HepG2 (cell line): ENCODE data around the gene SLC17A3. TPM values are rescaled to one million over a fixed set of nuclear protein-coding genes. Genes with fewer than 3 reads are reported as not detected.

Source experiments
- ELF1 ChIP-seq: sonication (generic); formaldehyde crosslinking; IDR thresholded peaks from 2 replicates; pipeline ENCODE4 v1.4.0; 2020; ENCODE audit warnings: missing genetic modification reagents
- EP300 ChIP-seq, 3 experiments: sonication (generic) in 1 of 3; formaldehyde crosslinking in 1 of 3; IDR thresholded peaks; 2 replicates each; pipeline versions ENCODE4 v1.5.1 to v1.6.1; 2011 to 2020; ENCODE audit warnings: low read depth in 2 of 3, low read length in 2 of 3, borderline replicate concordance in 1 of 3, improper control_type of control experiment in 1 of 3, mild to moderate bottlenecking in 1 of 3, missing genetic modification reagents in 1 of 3, moderate library complexity in 1 of 3
- FOSL2 ChIP-seq: sonication (generic); formaldehyde crosslinking; IDR thresholded peaks from 2 replicates; pipeline ENCODE4 v1.4.0; 2020; ENCODE audit warnings: missing genetic modification reagents
- FOXK2 ChIP-seq: fragments of 450-650 bp; IDR thresholded peaks from 2 replicates; pipeline ENCODE4 v1.6.1; 2016
- HIC2 ChIP-seq: sonication (generic); formaldehyde crosslinking; IDR thresholded peaks from 2 replicates; pipeline ENCODE4 v1.9.0; 2022; ENCODE audit warnings: low read depth, missing genetic modification reagents
- HNF4A ChIP-seq: sonication (generic); formaldehyde crosslinking; IDR thresholded peaks from 2 replicates; pipeline ENCODE4 v1.4.0; 2020; ENCODE audit warnings: missing genetic modification reagents
- HNRNPL ChIP-seq: fragments of 200-400 bp; formaldehyde crosslinking; IDR thresholded peaks from 2 replicates; pipeline ENCODE4 v1.6.1; 2017; ENCODE audit warnings: mild to moderate bottlenecking, low read depth, low read length
- MNT ChIP-seq: fragments of 450-650 bp; IDR thresholded peaks from 2 replicates; pipeline ENCODE4 v1.6.1; 2016
- MYPOP ChIP-seq: sonication (generic); formaldehyde crosslinking; IDR thresholded peaks from 2 replicates; pipeline ENCODE4 v1.8.1; 2023; ENCODE audit warnings: mild to moderate bottlenecking, moderate library complexity, missing genetic modification reagents
- NR2F2 ChIP-seq: IDR thresholded peaks from 2 replicates; pipeline ENCODE4 v1.6.1; 2012; ENCODE audit warnings: low read depth, inconsistent platforms, borderline replicate concordance
- NR2F6 ChIP-seq, 2 experiments: IDR thresholded peaks; 2 replicates each; pipeline ENCODE4 v1.6.1; 2016; ENCODE audit warnings: antibody characterized with exemption in 1 of 2, mild to moderate bottlenecking in 1 of 2
- PLRG1 ChIP-seq: fragments of 450-650 bp; conservative IDR thresholded peaks from 2 replicates; pipeline ENCODE4 v1.6.1; 2016
- PTBP1 ChIP-seq: fragments of 200-400 bp; formaldehyde crosslinking; IDR thresholded peaks from 2 replicates; pipeline ENCODE4 v1.6.1; 2018; ENCODE audit warnings: low read length, low read depth; ENCODE audit not compliant: poor library complexity, severe bottlenecking
- TAF15 ChIP-seq: fragments of 200-400 bp; formaldehyde crosslinking; IDR thresholded peaks from one replicate; pipeline ENCODE4 v1.6.1; 2018; ENCODE audit warnings: mild to moderate bottlenecking, low read depth, low read length; ENCODE audit not compliant: poor library complexity, severe bottlenecking
- TMF1 ChIP-seq: sonication (generic); formaldehyde crosslinking; IDR thresholded peaks from 2 replicates; pipeline ENCODE4 v1.8.1; 2022; ENCODE audit warnings: low read depth, missing genetic modification reagents
- ZFP36L1 ChIP-seq: sonication (generic); formaldehyde crosslinking; IDR thresholded peaks from 2 replicates; pipeline ENCODE4 v1.8.0; 2022; ENCODE audit warnings: mild to moderate bottlenecking, missing genetic modification reagents, moderate library complexity
- ZFP62 ChIP-seq: sonication (generic); formaldehyde crosslinking; IDR thresholded peaks from 2 replicates; pipeline ENCODE4 v1.4.0; 2020; ENCODE audit warnings: missing genetic modification reagents
- ZNF205 ChIP-seq: IDR thresholded peaks from 2 replicates; pipeline ENCODE4 v1.6.1; 2018; ENCODE audit warnings: missing biosample characterization, missing genetic modification reagents
- ZNF746 ChIP-seq: sonication (generic); formaldehyde crosslinking; IDR thresholded peaks from 2 replicates; pipeline ENCODE4 v1.8.0; 2022; ENCODE audit warnings: mild to moderate bottlenecking, missing genetic modification reagents
- ZSCAN29 ChIP-seq: sonication (generic); formaldehyde crosslinking; conservative IDR thresholded peaks from 2 replicates; pipeline ENCODE4 v1.4.0; 2020; ENCODE audit warnings: mild to moderate bottlenecking, missing genetic modification reagents
- polyA plus RNA-seq, 8 experiments: library from polyadenylated mRNA; depleted of rRNA in 3 of 8; stranded (reverse) in 7 of 8; unstranded in 1 of 8; fragments of >200 nt; fragmentation: Illumina TruSeq in 4 of 8; extraction: Trizol in 4 of 8; gene quantifications; 2 replicates each; pipeline versions ENCODE4 v1.2.1 to v1.2.3, GENCODE V29; 2011 to 2016; ENCODE audit warnings: low read depth in 4 of 8, missing spikeins in 1 of 8, mixed read lengths in 1 of 8; ENCODE audit not compliant: insufficient read depth in 1 of 8
- total RNA-seq, 5 experiments: library from RNA; depleted of rRNA; stranded (reverse); fragments of >200 nt; fragmentation: Illumina TruSeq; extraction: Trizol; gene quantifications; 2 replicates each; pipeline ENCODE4 v1.2.3, GENCODE V29; 2016; ENCODE audit warnings: low read depth in 1 of 5
- TF ChIP-seq, protein P1 (sequence below): sonication (generic); formaldehyde crosslinking; IDR thresholded peaks from 2 replicates; pipeline ENCODE4 v1.5.0; 2020; ENCODE audit warnings: missing genetic modification reagents
- TF ChIP-seq, protein P2 (sequence below): IDR thresholded peaks from 2 replicates; pipeline ENCODE4 v1.6.1; 2018; ENCODE audit warnings: missing genetic modification reagents, mild to moderate bottlenecking, missing compliant biosample characterization

Gene SLC17A3
- total and polyA plus RNA-seq, 2 of the 13 experiments (the other 11 are each of a cell fraction or from before 2014, with no cell fraction given), result 0.09 to 0.11 TPM

DNA sequence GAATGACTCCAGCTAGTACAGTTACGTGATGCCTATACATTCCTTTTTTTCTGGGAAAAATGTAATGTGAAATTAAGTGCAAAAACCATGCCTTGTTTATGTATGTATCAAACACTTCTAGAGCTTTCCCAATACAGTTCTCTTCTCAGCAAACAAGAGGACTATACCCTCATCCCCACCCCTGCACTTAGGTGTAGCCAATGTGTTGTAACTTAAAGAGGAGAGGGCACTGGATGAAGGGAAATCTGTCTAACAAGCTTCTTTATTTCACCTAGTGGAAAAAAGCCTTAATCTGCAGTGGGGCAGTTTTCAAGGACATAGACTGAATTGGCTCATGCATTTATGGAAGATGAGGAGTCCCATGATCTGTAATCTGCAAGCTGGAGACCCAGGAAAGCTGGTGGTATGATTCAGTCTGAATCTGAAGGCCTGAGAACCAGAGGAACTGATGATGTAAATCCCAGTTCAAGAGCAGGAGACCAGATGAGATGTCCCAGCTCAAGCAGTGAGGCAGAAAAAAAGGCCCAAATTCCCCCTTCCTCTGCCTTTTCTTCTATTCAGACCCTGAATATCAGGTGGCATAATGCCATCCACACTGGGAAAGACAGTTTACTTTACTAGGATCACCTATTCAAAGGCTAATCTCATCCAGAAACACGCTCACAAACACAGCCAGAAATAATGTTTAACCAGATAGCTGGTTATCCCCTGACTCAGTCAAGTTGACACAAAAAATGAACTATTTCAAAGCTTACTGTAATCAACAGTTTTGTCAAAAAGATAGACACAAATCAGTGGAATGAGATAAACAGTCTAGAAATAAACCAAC is 25.8 kb upstream of the SLC17A3 start (continued):
- TF ChIP-seq EP300 (IDR thresholded peaks at IDR 0.05; ENCODE audit: low read depth in 2 of 2, low read length in 2 of 2), result peak in 1 of 2 experiments; percentile 88; a peak in 2 of 4 replicates
- TF ChIP-seq EP300 (CRISPR knock-in tag; IDR thresholded peaks at IDR 0.05; ENCODE audit: borderline replicate concordance), result no peak; the same call in 1 of the 2 replicates
- 0 out of 2 replicates have a peak, but pooled peaks have one; percentile 21 for TF ChIP-seq NR2F2
- TF ChIP-seq HIC2, result peak; percentile 41; the same call in 1 of the 2 replicates
- peak; percentile 90 for TF ChIP-seq FOSL2 (CRISPR knock-in tag)
- TF ChIP-seq PTBP1, result no peak
- no peak for TF ChIP-seq MNT
- TF ChIP-seq, protein P1, sequence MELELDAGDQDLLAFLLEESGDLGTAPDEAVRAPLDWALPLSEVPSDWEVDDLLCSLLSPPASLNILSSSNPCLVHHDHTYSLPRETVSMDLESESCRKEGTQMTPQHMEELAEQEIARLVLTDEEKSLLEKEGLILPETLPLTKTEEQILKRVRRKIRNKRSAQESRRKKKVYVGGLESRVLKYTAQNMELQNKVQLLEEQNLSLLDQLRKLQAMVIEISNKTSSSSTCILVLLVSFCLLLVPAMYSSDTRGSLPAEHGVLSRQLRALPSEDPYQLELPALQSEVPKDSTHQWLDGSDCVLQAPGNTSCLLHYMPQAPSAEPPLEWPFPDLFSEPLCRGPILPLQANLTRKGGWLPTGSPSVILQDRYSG (CRISPR knock-in tag), result no peak
- TF ChIP-seq HNRNPL, result no peak
- TF ChIP-seq ZNF746, result no peak
- no peak for TF ChIP-seq ZNF205 (CRISPR knock-in tag)
- 0 out of 2 replicates have a peak, but pooled peaks have one; percentile 13 for TF ChIP-seq MYPOP (CRISPR knock-in tag)
- no peak for TF ChIP-seq FOXK2
- TF ChIP-seq NR2F6 (IDR thresholded peaks at IDR 0.05), result 0 out of 2 replicates have a peak, but pooled peaks have one; percentile 11
- TF ChIP-seq NR2F6 (CRISPR knock-in tag; IDR thresholded peaks at IDR 0.05), result peak; percentile 50; the same call in 1 of the 2 replicates
- no peak for TF ChIP-seq ZFP62
- no peak for TF ChIP-seq PLRG1
- no peak for TF ChIP-seq ELF1 (CRISPR knock-in tag)
- peak; percentile 30; the same call in 1 of the 2 replicates for TF ChIP-seq HNF4A (CRISPR knock-in tag)
- 0 out of 2 replicates have a peak, but pooled peaks have one; percentile 26 for TF ChIP-seq ZFP36L1 (CRISPR knock-in tag)
- TF ChIP-seq ZSCAN29 (CRISPR knock-in tag), result 0 out of 2 replicates have a peak, but pooled peaks have one; percentile 25
- TF ChIP-seq TAF15, result no peak
- TF ChIP-seq, protein P2, sequence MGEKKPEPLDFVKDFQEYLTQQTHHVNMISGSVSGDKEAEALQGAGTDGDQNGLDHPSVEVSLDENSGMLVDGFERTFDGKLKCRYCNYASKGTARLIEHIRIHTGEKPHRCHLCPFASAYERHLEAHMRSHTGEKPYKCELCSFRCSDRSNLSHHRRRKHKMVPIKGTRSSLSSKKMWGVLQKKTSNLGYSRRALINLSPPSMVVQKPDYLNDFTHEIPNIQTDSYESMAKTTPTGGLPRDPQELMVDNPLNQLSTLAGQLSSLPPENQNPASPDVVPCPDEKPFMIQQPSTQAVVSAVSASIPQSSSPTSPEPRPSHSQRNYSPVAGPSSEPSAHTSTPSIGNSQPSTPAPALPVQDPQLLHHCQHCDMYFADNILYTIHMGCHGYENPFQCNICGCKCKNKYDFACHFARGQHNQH (CRISPR knock-in tag), result no peak
- TF ChIP-seq TMF1, result no peak
